Subcutaneous abdominal adipose tissue (tissue), 5 donors: ENCODE data around the gene SPCS3.
"Not testable (repeated sequence)": the region's sequence is repeated elsewhere in the genome, so short reads cannot be mapped to it uniquely, and the experiment has no call there.

ENCODE experiments used
- H3K27ac ChIP-seq: one replicate; pipeline ENCODE4 v1.7.0; 2013; ENCODE audit warnings: low read depth, mild to moderate bottlenecking, inconsistent platforms, low read length, moderate library complexity
- H3K27me3 ChIP-seq, 5 donors: one replicate each; pipeline ENCODE4 v1.7.0; 2013; ENCODE audit warnings: low read length in 5 of 5, inconsistent platforms in 1 of 5; ENCODE audit not compliant: control insufficient read depth in 5 of 5, insufficient read depth in 4 of 5
- H3K36me3 ChIP-seq, 5 donors: one replicate each; pipeline ENCODE4 v1.7.0; 2013; ENCODE audit warnings: low read length in 5 of 5; ENCODE audit not compliant: control insufficient read depth in 5 of 5, insufficient read depth in 5 of 5
- H3K4me1 ChIP-seq, 5 donors: one replicate each; pipeline ENCODE4 v1.7.0; 2013; ENCODE audit warnings: low read length in 5 of 5, mild to moderate bottlenecking in 3 of 5, moderate library complexity in 1 of 5; ENCODE audit not compliant: control insufficient read depth in 5 of 5, insufficient read depth in 5 of 5
- H3K4me3 ChIP-seq, 5 donors: one replicate each; pipeline ENCODE4 v1.7.0; 2013; ENCODE audit warnings: low read length in 5 of 5, low read depth in 1 of 5
- H3K9ac ChIP-seq, 5 donors: one replicate each; pipeline ENCODE4 v1.7.0; 2013; ENCODE audit warnings: low read length in 5 of 5, mild to moderate bottlenecking in 4 of 5, moderate library complexity in 3 of 5
- H3K9me3 ChIP-seq, 5 donors: one replicate each; pipeline ENCODE4 v1.7.0; 2013; ENCODE audit warnings: low read length in 5 of 5; ENCODE audit not compliant: control insufficient read depth in 5 of 5
- donor health status: healthy.
- donor health status: healthy.
- donor health status: healthy.
- donor health status: healthy.
- donor health status: healthy.

Gene SPCS3

GRCh38 chr4:176320340-176320975, 692 bp downstream of the SPCS3 start:
- Histone ChIP-seq H3K27ac (peak overlapping the region; percentile 92), H3K4me1 (peaks cover 0 to 36% (median 30%) of the 10 kb centered on the region in 5 donors), H3K27me3 (no peaks in the 10 kb centered on the region), H3K9me3 (no peaks in the 10 kb centered on the region), H3K36me3 (no peaks in the 10 kb centered on the region), H3K9ac (peak overlapping the region; percentile 84 to 95 (median 93)), H3K4me3 (peak overlapping the region; percentile 90 to 100 (median 97))

- no peaks in the 10 kb centered on the region for H3K9me3 ChIP-seq
- H3K27me3 ChIP-seq = no peaks in the 10 kb centered on the region
- H3K4me3 ChIP-seq = peak overlapping the region; percentile 90 to 100 (median 97)
- peaks cover 0 to 36% (median 30%) of the 10 kb centered on the region in 5 donors for H3K4me1 ChIP-seq
- H3K36me3 ChIP-seq = no peaks in the 10 kb centered on the region
- peak overlapping the region; percentile 92 for H3K27ac ChIP-seq
- H3K9ac ChIP-seq = peak overlapping the region; percentile 84 to 95 (median 92)
These were observed 1.2 kb downstream of the SPCS3 start for GRCh38 chr4:176320976-176321361.

GRCh38 chr4:176321589-176321988, 1.8 kb downstream of the SPCS3 start:
- Histone ChIP-seq H3K9ac (peak overlapping the region; percentile 50 to 93 (median 90)), H3K36me3 (no peaks in the 10 kb centered on the region), H3K4me3 (peak overlapping the region in 4 of 5 donors; percentile 90 to 97 (median 95)), H3K27ac (peak overlapping the region; percentile 92), H3K4me1 (peaks cover 0 to 36% (median 30%) of the 10 kb centered on the region in 5 donors), H3K9me3 (no peaks in the 10 kb centered on the region), H3K27me3 (no peaks in the 10 kb centered on the region)

DNA sequence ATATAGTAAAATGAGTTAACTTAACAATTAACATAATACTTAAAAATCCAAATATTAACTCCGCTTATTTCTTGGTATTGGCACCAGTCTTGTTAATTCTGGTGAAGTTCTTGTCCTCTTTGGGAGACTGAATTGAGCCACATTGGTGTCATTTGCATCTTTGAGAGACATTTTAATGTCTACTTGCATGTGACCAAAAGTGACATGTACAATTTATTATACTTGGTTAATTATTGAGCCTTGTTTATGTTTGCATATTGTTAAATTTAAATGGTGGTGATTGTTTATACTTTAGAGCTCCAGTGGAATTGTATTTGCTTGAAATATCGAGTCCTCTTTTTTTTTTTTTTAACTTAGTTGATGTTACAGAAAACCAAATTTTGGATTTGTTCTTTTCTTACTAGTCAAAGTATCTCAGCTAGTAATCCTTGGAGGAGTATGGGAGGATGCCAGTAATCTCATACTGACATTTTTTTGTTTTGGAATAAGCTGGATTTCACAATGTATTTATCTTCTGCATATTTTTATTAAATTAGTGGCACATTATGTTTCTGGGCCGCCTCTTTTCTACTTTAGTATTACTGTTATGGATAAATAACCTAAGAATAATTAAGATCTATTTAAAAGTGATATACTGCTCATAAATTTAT, 3.9 kb downstream of the SPCS3 start:
- H3K36me3 ChIP-seq = peaks cover 0 to 11% (median 6%) of the 10 kb centered on the region in 5 donors
- H3K9ac ChIP-seq = no peak overlapping the region
- no peaks in the 10 kb centered on the region for H3K9me3 ChIP-seq
- no peak overlapping the region for H3K4me3 ChIP-seq
- no peak overlapping the region for H3K27ac ChIP-seq
- no peaks in the 10 kb centered on the region for H3K27me3 ChIP-seq
- peaks cover 0 to 36% (median 29%) of the 10 kb centered on the region in 5 donors for H3K4me1 ChIP-seq

DNA sequence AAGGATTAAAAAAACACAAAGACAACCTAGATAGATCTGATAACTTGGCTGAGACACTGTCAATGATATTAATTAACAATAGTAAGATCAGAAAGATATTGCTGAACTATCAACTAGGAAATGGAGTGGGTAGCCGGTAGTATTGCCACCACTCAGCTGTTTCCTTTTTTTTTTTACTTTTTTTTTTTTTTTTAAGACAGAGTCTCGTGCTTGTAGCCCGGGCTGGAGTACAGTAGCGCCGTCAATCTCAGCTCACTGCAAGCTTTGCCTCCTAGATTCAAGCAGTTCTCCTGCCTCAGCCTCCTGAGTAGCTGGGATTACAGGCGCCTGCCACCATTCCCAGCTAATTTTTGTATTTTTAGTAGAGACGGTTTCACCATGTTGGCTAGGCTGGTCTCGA, 5.1 kb downstream of the SPCS3 start:
- not testable (repeated sequence) for H3K27ac ChIP-seq, H3K9me3 ChIP-seq, H3K4me3 ChIP-seq, H3K27me3 ChIP-seq, H3K9ac ChIP-seq
- Histone ChIP-seq H3K36me3 (peaks cover 0 to 14% (median 7%) of the 10 kb centered on the region in 5 donors), H3K4me1 (peaks cover 0 to 29% (median 23%) of the 10 kb centered on the region in 5 donors)

GRCh38 chr4:176333076-176333475, 13.3 kb downstream of the SPCS3 start:
- Histone ChIP-seq H3K27me3 (no peaks in the 10 kb centered on the region), H3K4me3 (no peak overlapping the region), H3K4me1 (peaks cover 0 to 7% (median 0%) of the 10 kb centered on the region in 5 donors), H3K36me3 (peaks cover 2 to 13% (median 13%) of the 10 kb centered on the region in 5 donors), H3K9me3 (no peaks in the 10 kb centered on the region), H3K9ac (no peak overlapping the region), H3K27ac (no peak overlapping the region)

GRCh38 chr4:176334066-176334465, 14.3 kb downstream of the SPCS3 start:
- no peak overlapping the region for H3K4me3 ChIP-seq
- H3K4me1 ChIP-seq = peaks cover 0 to 7% (median 0%) of the 10 kb centered on the region in 5 donors
- no peak overlapping the region for H3K9ac ChIP-seq
- no peak overlapping the region for H3K27ac ChIP-seq
- H3K9me3 ChIP-seq = no peaks in the 10 kb centered on the region
- peaks cover 2 to 13% (median 5%) of the 10 kb centered on the region in 5 donors for H3K36me3 ChIP-seq
- no peaks in the 10 kb centered on the region for H3K27me3 ChIP-seq

DNA sequence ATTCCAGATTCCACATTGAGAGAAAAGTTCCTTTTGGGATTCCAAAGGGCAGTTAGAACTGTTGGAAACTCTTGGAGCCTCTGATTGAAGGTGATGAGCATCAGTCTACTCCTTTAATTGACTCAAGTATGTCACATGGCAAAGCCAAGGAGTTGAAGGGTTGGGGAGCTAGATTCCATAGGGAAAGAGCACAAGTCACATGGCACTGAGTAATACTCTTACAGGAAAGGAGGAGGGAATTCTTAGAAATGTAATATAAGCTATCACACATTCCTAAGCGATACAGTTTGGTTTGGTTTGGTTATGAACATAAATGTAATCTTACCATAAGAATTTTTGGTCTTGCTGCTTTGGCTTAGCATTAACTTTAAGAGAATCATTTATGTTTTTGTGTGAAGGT, 15.7 kb downstream of the SPCS3 start:
- Histone ChIP-seq H3K4me3 (no peak overlapping the region), H3K27me3 (no peaks in the 10 kb centered on the region), H3K4me1 (peaks cover 0 to 7% (median 0%) of the 10 kb centered on the region in 5 donors), H3K9ac (no peak overlapping the region), H3K36me3 (peaks cover 0 to 6% (median 2%) of the 10 kb centered on the region in 5 donors), H3K27ac (no peak overlapping the region), H3K9me3 (no peaks in the 10 kb centered on the region)

DNA sequence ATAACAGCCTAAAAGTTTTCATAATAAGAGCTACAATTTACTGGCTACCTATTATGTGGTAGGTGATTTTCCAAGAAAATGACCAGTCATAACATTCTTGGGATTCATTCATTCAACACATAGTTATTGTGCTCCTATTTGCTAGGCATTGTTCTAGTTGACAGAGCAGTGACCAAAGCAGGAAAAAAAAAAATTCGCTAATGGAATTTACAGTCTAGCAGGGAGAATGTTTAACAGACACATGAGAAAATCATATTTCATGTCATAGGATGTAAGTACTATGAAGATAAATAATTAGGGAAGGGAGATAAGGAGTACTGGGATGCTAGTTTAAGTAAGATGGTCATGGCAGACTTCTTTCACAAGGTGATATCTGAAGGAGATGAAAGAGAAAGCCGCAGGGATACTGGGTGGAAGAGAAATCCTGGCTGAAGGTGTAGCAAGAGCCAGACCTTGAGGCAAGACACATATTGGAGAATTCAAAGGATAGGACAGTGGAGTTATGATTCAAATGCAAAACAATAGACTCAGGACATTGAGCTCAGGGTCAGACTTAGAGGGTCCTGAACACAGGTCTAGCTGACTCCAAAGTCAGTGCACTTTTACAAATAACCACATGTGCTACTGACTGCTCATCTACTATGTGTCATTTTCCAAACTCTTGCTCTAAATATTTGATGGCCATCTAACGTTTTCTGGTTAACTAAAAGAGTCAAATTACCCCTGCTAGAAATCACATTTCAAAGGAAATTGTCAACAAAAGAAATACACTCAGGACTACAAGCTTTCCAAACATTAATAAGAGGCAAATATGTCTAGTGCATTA, 20.4 kb downstream of the SPCS3 start:
- peaks cover 0 to 7% (median 6%) of the 10 kb centered on the region in 5 donors for H3K4me1 ChIP-seq
- no peak overlapping the region for H3K27ac ChIP-seq
- H3K27me3 ChIP-seq = no peaks in the 10 kb centered on the region
- peak overlapping the region in 1 of 5 donors; percentile 33 for H3K9ac ChIP-seq
- H3K9me3 ChIP-seq = peaks cover 2 to 15% (median 11%) of the 10 kb centered on the region in 5 donors
- no peaks in the 10 kb centered on the region for H3K36me3 ChIP-seq
- H3K4me3 ChIP-seq = peak overlapping the region in 2 of 5 donors; percentile 24 to 34
